MM.1S (cell line): ENCODE measurements around the gene STARD9.

Experiments
- CTCF ChIP-seq: fragments of 300-600 bp; sonication (generic); IDR thresholded peaks from 2 replicates; pipeline ENCODE4 v1.5.1; 2016; ENCODE audit warnings: antibody characterized with exemption, low read length, mixed read lengths
- EZH2 ChIP-seq: fragments of 300-600 bp; sonication (generic); optimal IDR thresholded peaks from 2 replicates; pipeline ENCODE3; 2017; ENCODE audit warnings: low read depth, mild to moderate bottlenecking, antibody characterized with exemption, low read length, mixed read lengths

- TF ChIP-seq CTCF (no peak), EZH2 (no peak)
Measured at GRCh38 chr15:42594095-42594494, 18.7 kb downstream of the STARD9 start.
